ENCODE measurements around the gene GFOD2.

GRCh38 chr16:67726106-67727034, 7.3 kb upstream of the GFOD2 start:
- no peak for TF ChIP-seq EZH2 (IDR thresholded peaks at IDR 0.05; ENCODE audit: insufficient read depth, poor library complexity, severe bottlenecking)
- TF ChIP-seq EZH2phosphoT487 (IDR thresholded peaks at IDR 0.05; ENCODE audit: insufficient read depth, low read depth), result no peak
